ENCODE results near the gene PDE6A.

Gene PDE6A

DNA sequence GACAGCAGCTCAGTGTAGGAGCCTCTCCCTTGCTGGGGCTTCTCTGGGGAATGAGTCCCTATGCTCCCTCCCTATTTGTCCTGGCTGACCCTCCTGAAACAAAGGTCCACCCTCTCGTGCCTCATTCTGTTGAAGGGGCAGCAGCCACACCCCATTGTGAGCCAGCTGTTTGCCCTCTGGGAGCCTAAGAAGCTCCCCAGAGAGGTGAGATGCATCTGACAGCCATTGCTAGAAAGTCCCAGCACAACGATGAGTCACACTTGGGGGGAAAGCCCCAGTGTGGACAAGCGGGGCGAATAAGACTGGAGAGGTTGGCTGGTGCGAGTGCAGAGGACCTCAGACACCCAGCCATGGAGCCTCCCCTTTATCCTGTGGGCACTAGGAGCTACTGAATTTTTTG lies 113.1 kb downstream of the PDE6A start:
- TF ChIP-seq, protein P1, sequence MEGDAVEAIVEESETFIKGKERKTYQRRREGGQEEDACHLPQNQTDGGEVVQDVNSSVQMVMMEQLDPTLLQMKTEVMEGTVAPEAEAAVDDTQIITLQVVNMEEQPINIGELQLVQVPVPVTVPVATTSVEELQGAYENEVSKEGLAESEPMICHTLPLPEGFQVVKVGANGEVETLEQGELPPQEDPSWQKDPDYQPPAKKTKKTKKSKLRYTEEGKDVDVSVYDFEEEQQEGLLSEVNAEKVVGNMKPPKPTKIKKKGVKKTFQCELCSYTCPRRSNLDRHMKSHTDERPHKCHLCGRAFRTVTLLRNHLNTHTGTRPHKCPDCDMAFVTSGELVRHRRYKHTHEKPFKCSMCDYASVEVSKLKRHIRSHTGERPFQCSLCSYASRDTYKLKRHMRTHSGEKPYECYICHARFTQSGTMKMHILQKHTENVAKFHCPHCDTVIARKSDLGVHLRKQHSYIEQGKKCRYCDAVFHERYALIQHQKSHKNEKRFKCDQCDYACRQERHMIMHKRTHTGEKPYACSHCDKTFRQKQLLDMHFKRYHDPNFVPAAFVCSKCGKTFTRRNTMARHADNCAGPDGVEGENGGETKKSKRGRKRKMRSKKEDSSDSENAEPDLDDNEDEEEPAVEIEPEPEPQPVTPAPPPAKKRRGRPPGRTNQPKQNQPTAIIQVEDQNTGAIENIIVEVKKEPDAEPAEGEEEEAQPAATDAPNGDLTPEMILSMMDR (IDR thresholded peaks at IDR 0.05), result no peak
- no peak overlapping the region for H3K4me3 Mint-ChIP-seq
- H3K4me1 Mint-ChIP-seq, result peaks cover 12% of the 10 kb centered on the region
- H3K27ac Mint-ChIP-seq, result no peak overlapping the region
- H3K27me3 Mint-ChIP-seq (ENCODE audit: low read depth, poor library complexity), result peaks cover 4% of the 10 kb centered on the region
- H3K9me3 Mint-ChIP-seq, result no peaks in the 10 kb centered on the region
- no peak for DNase-seq
- H3K36me3 Mint-ChIP-seq (ENCODE audit: low read depth), result no peaks in the 10 kb centered on the region

DNA sequence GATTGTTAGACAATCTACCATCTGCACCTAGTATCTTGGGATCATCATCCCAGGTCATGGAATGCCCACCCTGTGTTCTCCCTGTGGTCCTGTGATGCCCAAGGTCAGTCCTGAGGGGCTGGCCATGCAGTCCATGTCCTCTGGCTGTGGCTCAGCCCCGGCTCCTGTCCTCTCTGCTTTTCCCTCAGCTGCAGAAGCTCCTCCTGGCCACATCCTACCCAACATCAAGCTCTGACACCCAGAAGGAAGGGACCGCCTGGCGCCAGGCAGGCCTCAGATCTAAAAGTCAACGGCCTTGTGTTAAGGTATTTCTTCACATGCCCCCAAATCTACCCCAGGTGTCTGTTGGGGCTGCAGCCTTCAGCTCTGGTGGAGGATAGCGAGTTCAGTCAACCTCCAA lies 114.0 kb downstream of the PDE6A start:
- Mint-ChIP-seq H3K4me3 (no peak overlapping the region), H3K27me3 (ENCODE audit: low read depth, poor library complexity) (peaks cover 4% of the 10 kb centered on the region), H3K4me1 (peaks cover 14% of the 10 kb centered on the region), H3K36me3 (ENCODE audit: low read depth) (no peaks in the 10 kb centered on the region), H3K9me3 (no peaks in the 10 kb centered on the region), H3K27ac (no peak overlapping the region)
- TF ChIP-seq, protein P1 (IDR thresholded peaks at IDR 0.05), result no peak
- DNase-seq, result no peak

DNA sequence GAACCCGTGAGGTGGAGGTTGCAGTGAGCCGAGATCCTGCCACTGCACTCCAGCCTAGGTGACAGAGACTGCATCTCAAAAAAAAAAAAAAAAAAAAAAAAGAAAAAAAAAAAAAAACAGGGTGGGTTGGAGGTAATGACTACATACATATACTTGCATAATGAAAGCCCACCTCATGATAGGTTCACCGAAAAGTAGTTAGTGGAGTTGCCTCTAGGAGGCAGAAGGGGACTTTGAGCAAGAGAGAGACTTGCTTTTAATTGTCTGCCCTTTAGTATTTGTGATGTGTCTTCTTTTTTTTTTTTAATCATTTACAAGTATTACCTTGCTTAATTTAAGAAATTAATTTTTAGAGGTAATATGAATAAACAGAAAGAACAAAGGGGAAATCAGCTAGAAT lies 114.6 kb downstream of the PDE6A start:
- H3K36me3 Mint-ChIP-seq (ENCODE audit: low read depth), result no peaks in the 10 kb centered on the region
- no peaks in the 10 kb centered on the region for H3K9me3 Mint-ChIP-seq
- H3K4me1 Mint-ChIP-seq, result peaks cover 18% of the 10 kb centered on the region
- H3K4me3 Mint-ChIP-seq, result no peak overlapping the region
- H3K27ac Mint-ChIP-seq, result no peak overlapping the region
- TF ChIP-seq, protein P1 (IDR thresholded peaks at IDR 0.05), result peak; percentile 21
- H3K27me3 Mint-ChIP-seq (ENCODE audit: low read depth, poor library complexity), result peaks cover 4% of the 10 kb centered on the region
- DNase-seq, result no peak

DNA sequence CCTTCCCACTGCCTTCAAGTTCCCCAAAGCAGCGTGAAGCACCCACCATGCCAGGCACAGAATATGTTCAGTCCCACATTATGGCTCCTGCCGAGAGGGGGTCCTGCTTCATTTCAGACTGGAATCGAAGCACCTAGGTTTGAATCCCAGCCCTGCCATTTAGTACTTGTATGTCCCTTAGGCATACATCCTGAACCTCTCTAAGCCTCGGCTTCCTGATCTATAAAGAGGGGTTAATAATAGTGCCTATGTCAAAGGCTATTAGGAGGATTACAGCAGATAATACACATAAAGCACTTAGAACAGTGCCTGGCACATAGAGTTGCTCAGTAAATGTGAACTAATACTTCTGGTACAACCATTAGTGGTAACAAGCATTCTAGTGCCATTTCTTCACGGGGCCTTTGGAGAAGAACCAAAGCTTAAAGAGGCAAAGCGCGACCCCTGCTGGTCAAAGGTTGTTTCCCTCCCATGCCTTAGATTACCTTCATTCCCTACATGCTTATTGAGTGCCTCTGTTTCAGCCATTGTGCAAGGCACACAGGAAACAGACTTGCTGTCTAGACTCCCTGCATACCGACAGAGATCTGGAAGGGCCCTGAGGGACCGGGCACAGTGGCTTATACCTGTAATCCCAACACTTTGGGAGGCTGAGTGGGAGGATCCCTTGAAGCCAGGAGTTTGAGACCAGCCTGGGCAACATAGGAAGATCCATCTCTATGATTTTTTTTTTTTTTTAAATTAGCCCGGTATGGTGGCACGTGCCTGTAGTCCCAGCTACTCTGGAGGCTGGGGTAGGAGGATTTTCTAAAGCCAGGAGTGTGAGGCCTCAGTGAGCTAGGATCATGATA lies 116.2 kb downstream of the PDE6A start:
- DNase-seq, result peak; percentile 93
- Mint-ChIP-seq H3K4me1 (peaks cover 28% of the 10 kb centered on the region), H3K27me3 (ENCODE audit: low read depth, poor library complexity) (peaks cover 7% of the 10 kb centered on the region), H3K36me3 (ENCODE audit: low read depth) (no peaks in the 10 kb centered on the region), H3K4me3 (no peak overlapping the region), H3K9me3 (no peaks in the 10 kb centered on the region), H3K27ac (no peak overlapping the region)
- TF ChIP-seq, protein P1 (IDR thresholded peaks at IDR 0.05), result peak; percentile 94

DNA sequence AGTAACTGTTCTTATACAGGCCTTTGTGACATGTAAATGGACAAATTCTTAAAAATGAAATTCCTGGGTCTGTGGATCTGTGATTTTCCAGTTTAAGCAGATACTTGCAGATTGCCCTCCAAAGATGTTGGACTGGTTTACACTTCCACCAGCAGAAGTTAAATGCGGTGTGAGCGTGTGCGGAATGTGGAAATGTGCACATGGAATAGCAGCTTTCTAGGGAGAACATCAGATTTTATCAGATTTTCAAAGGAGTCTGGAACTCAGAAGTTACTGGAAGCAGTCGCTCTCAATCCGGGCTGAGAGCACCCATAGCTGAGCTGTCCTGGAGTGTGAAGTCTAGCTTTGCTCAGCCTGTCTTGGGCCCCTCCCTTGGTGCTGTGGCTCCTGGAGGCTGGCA lies 117.0 kb downstream of the PDE6A start:
- TF ChIP-seq, protein P1 (IDR thresholded peaks at IDR 0.05), result no peak
- H3K27ac Mint-ChIP-seq, result no peak overlapping the region
- H3K27me3 Mint-ChIP-seq (ENCODE audit: low read depth, poor library complexity), result peaks cover 7% of the 10 kb centered on the region
- H3K4me3 Mint-ChIP-seq, result no peak overlapping the region
- H3K4me1 Mint-ChIP-seq, result peaks cover 28% of the 10 kb centered on the region
- no peaks in the 10 kb centered on the region for H3K36me3 Mint-ChIP-seq (ENCODE audit: low read depth)
- no peaks in the 10 kb centered on the region for H3K9me3 Mint-ChIP-seq
- DNase-seq, result no peak

DNA sequence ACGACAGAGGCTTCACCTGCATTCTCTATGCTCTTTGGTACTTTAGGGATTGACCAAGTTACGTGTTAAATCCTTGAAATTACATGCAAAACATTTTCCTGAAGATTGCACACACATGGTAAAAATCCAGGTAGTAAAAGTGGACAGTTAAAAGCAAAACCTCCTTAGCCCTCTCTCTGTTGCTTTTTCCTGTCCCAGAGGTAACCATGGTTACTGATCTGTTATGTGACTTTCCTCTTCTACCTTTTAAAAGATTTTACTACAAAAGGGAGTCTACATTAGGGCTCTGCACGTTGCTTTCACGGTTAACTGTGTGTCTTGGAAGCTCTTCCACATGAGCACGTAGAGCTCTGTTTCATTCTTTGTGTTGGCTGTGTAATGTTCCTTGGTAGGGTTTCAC lies 117.5 kb downstream of the PDE6A start:
- TF ChIP-seq, protein P1 (IDR thresholded peaks at IDR 0.05), result no peak
- Mint-ChIP-seq H3K4me1 (peaks cover 28% of the 10 kb centered on the region), H3K27ac (no peak overlapping the region), H3K27me3 (ENCODE audit: low read depth, poor library complexity) (peaks cover 7% of the 10 kb centered on the region), H3K4me3 (no peak overlapping the region), H3K36me3 (ENCODE audit: low read depth) (no peaks in the 10 kb centered on the region), H3K9me3 (no peaks in the 10 kb centered on the region)
- DNase-seq, result no peak

Data from nephron progenitor cell (in vitro differentiated cells).